Measurements from ENCODE around the gene CFLAR. TPM values are rescaled to one million over a fixed set of nuclear protein-coding genes. Genes with fewer than 3 reads are reported as not detected.

The CFLAR gene
- total RNA-seq, 1 experiment from 2014 or later: 35.6 TPM

DNA sequence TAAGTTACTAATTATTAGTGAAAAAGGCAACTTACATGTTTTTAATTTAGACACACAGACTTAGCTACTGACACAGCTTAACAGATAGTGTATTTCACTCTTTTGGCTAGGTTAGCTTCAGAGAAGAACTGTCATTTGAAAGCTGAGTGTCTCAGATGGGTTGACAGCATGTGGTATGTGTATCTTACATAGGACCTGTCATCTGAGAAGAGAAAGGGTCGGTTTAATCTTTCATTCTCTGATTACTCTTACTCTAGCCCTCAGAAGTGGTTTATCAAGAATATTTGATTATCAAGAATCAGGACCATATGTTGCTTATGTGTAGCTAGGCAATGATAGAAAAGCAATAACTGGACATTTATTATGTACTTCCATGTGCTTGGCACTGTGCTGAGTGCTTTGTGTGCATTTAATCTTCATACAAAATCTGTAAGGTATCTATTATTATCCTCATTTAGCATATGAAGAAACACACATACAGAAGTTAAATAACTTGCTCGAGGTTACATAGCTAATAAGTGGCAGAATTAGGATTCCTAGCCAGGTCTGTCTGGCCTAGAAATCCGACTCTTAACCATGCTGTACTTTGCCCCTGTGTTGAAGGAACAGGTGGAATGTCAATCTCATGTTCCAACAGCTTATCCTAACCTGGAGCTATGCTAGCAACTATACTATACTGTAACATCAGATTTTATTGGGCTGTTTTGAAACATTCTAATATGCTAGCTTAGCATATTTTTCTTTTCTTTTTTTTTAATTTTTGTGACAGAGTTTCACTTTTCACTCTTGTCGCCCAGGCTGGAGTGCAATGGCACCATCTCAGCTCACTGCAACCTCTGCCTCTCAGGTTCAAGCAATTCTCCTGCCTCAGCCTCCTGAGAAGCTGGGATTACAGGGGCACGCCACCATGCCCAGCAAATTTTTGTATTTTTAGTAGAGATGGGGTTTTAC, 28.4 kb downstream of the CFLAR start:
- Histone ChIP-seq H3K9ac (ENCODE audit: low read length) (no peak overlapping the region), H3K79me2 (ENCODE audit: insufficient read depth, low read length) (no peaks in the 10 kb centered on the region), H3K4me1 (ENCODE audit: control insufficient read depth in 1 of 2, insufficient read depth in 2 of 2, low read length in 2 of 2) (peaks cover 14 to 47% of the 10 kb centered on the region in 2 experiments), H3K4me3 (replicated peaks in 1 of 2; ENCODE audit: low read depth in 1 of 2, low read length in 2 of 2) (no peak overlapping the region), H2AFZ (ENCODE audit: low read depth, low read length, poor library complexity, severe bottlenecking) (no peak overlapping the region), H3K9me3 (ENCODE audit: control insufficient read depth in 1 of 2, insufficient read depth in 1 of 2, low read depth in 1 of 2, low read length in 2 of 2) (no peaks in the 10 kb centered on the region), H4K20me1 (ENCODE audit: insufficient read depth) (no peaks in the 10 kb centered on the region), H3K27ac (ENCODE audit: low read depth, low read length) (no peak overlapping the region), H3K27me3 (ENCODE audit: insufficient read depth, low read length) (no peaks in the 10 kb centered on the region), H3K4me2 (ENCODE audit: low read length) (no peak overlapping the region), H3K36me3 (ENCODE audit: control insufficient read depth in 1 of 2, insufficient read depth in 2 of 2, low read length in 2 of 2) (peaks cover 0 to 4% of the 10 kb centered on the region in 2 experiments; a peak in 1 of 4 replicates), H3K9me2 (ENCODE audit: insufficient read depth) (no peaks in the 10 kb centered on the region)
- intact Hi-C loops (cut with micrococcal nuclease): no loop called here
- ATAC-seq (no peak), DNase-seq (ENCODE audit: low read depth, low spot score) (no peak)
- no TSS peak for BruUV-seq (replicated peaks)
- CTCF ChIA-PET: interaction anchor here (1.3 to 1.7 kb wide), 3 partner anchors 14 to 26 kb away, joined by 5 read pairs; no protein-coding TSS in a partner anchor
- RAD21 ChIA-PET (ENCODE audit: low non-redundant PET in 1 of 2, low total read pairs in 2 of 2, uncharacterized antibody in 2 of 2, unreplicated experiment in 2 of 2): no interaction called here
- POLR2A ChIA-PET: interaction anchor here (1.0 kb wide), 1 partner anchor 9 kb away, joined by 3 read pairs; no protein-coding TSS in a partner anchor
- TF ChIP-seq SP1 (IDR thresholded peaks at IDR 0.05; ENCODE audit: low read depth): no peak
- no peak for TF ChIP-seq JUND (IDR thresholded peaks at IDR 0.05)
- no peak for TF ChIP-seq SIN3A (IDR thresholded peaks at IDR 0.05; ENCODE audit: low read depth)
- TF ChIP-seq CBX3 (IDR thresholded peaks at IDR 0.05; ENCODE audit: low read depth): no peak
- no peak for TF ChIP-seq RAD21 (IDR thresholded peaks at IDR 0.05; ENCODE audit: low read depth)
- no peak for TF ChIP-seq SRF (IDR thresholded peaks at IDR 0.05; ENCODE audit: low read depth)
- no peak for TF ChIP-seq FOSL1 (IDR thresholded peaks at IDR 0.05; ENCODE audit: low read depth)
- no peak for TF ChIP-seq POLR2AphosphoS5 (IDR thresholded peaks at IDR 0.05; ENCODE audit: low read depth, low read length)
- TF ChIP-seq, protein P1, sequence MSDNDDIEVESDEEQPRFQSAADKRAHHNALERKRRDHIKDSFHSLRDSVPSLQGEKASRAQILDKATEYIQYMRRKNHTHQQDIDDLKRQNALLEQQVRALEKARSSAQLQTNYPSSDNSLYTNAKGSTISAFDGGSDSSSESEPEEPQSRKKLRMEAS (IDR thresholded peaks at IDR 0.05): no peak
- TF ChIP-seq, protein P2, sequence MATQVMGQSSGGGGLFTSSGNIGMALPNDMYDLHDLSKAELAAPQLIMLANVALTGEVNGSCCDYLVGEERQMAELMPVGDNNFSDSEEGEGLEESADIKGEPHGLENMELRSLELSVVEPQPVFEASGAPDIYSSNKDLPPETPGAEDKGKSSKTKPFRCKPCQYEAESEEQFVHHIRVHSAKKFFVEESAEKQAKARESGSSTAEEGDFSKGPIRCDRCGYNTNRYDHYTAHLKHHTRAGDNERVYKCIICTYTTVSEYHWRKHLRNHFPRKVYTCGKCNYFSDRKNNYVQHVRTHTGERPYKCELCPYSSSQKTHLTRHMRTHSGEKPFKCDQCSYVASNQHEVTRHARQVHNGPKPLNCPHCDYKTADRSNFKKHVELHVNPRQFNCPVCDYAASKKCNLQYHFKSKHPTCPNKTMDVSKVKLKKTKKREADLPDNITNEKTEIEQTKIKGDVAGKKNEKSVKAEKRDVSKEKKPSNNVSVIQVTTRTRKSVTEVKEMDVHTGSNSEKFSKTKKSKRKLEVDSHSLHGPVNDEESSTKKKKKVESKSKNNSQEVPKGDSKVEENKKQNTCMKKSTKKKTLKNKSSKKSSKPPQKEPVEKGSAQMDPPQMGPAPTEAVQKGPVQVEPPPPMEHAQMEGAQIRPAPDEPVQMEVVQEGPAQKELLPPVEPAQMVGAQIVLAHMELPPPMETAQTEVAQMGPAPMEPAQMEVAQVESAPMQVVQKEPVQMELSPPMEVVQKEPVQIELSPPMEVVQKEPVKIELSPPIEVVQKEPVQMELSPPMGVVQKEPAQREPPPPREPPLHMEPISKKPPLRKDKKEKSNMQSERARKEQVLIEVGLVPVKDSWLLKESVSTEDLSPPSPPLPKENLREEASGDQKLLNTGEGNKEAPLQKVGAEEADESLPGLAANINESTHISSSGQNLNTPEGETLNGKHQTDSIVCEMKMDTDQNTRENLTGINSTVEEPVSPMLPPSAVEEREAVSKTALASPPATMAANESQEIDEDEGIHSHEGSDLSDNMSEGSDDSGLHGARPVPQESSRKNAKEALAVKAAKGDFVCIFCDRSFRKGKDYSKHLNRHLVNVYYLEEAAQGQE (IDR thresholded peaks at IDR 0.05; ENCODE audit: low read depth): no peak
- no peak for TF ChIP-seq YY1 (IDR thresholded peaks at IDR 0.05; ENCODE audit: extremely low read depth, insufficient replicate concordance, low read depth, low read length)
- TF ChIP-seq TCF7L2 (IDR thresholded peaks at IDR 0.05; ENCODE audit: borderline replicate concordance, extremely low read depth, insufficient read depth, insufficient read length): no peak
- no peak for TF ChIP-seq EZH2phosphoT487 (IDR thresholded peaks at IDR 0.05; ENCODE audit: borderline replicate concordance)
- TF ChIP-seq ELF1 (IDR thresholded peaks at IDR 0.05; ENCODE audit: borderline replicate concordance, low read depth): no peak
- TF ChIP-seq EGR1 (IDR thresholded peaks at IDR 0.05; ENCODE audit: low read depth): no peak
- TF ChIP-seq, protein P3, sequence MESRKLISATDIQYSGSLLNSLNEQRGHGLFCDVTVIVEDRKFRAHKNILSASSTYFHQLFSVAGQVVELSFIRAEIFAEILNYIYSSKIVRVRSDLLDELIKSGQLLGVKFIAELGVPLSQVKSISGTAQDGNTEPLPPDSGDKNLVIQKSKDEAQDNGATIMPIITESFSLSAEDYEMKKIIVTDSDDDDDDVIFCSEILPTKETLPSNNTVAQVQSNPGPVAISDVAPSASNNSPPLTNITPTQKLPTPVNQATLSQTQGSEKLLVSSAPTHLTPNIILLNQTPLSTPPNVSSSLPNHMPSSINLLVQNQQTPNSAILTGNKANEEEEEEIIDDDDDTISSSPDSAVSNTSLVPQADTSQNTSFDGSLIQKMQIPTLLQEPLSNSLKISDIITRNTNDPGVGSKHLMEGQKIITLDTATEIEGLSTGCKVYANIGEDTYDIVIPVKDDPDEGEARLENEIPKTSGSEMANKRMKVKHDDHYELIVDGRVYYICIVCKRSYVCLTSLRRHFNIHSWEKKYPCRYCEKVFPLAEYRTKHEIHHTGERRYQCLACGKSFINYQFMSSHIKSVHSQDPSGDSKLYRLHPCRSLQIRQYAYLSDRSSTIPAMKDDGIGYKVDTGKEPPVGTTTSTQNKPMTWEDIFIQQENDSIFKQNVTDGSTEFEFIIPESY (IDR thresholded peaks at IDR 0.05; ENCODE audit: extremely low read depth, insufficient replicate concordance, low read length): no peak
- TF ChIP-seq, protein P4, sequence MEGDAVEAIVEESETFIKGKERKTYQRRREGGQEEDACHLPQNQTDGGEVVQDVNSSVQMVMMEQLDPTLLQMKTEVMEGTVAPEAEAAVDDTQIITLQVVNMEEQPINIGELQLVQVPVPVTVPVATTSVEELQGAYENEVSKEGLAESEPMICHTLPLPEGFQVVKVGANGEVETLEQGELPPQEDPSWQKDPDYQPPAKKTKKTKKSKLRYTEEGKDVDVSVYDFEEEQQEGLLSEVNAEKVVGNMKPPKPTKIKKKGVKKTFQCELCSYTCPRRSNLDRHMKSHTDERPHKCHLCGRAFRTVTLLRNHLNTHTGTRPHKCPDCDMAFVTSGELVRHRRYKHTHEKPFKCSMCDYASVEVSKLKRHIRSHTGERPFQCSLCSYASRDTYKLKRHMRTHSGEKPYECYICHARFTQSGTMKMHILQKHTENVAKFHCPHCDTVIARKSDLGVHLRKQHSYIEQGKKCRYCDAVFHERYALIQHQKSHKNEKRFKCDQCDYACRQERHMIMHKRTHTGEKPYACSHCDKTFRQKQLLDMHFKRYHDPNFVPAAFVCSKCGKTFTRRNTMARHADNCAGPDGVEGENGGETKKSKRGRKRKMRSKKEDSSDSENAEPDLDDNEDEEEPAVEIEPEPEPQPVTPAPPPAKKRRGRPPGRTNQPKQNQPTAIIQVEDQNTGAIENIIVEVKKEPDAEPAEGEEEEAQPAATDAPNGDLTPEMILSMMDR (IDR thresholded peaks at IDR 0.05 in 2 of 3, conservative IDR thresholded peaks at IDR 0.05 in 1 of 3; ENCODE audit: borderline replicate concordance in 1 of 3, insufficient read depth in 1 of 3, low read depth in 2 of 3, low read length in 2 of 3): no peak
- no peak for TF ChIP-seq EZH2 (IDR thresholded peaks at IDR 0.05)

All from HCT116 (cell line).